Neural progenitor cell (in vitro differentiated cells): ENCODE data around the gene RUSF1. TPM values are rescaled to one million over a fixed set of nuclear protein-coding genes. Genes with fewer than 3 reads are reported as not detected.
A peak's percentile ranks its signal among the peaks of the same experiment; 100 is the strongest.
"Not testable (repeated sequence)": the region's sequence is repeated elsewhere in the genome, so short reads cannot be mapped to it uniquely, and the experiment has no call there.

ENCODE experiments used
- DNase-seq: peaks from one replicate; pipeline ENCODE4 v3.0.0-alpha.2; 2016; ENCODE audit warnings: low spot score
- H2AFZ ChIP-seq: fragments of 200-600 bp; sonication (generic); replicated peaks from 2 replicates; pipeline ENCODE4 v1.6.1; 2016; ENCODE audit warnings: antibody characterized with exemption
- H3F3A ChIP-seq: fragments of 200-600 bp; sonication (generic); 2 replicates; pipeline ENCODE4 v1.6.1; 2016; ENCODE audit warnings: antibody characterized with exemption, low read depth
- H3K27ac ChIP-seq: fragments of 200-600 bp; sonication (generic); 2 replicates; pipeline ENCODE4 v1.5.1; 2016; ENCODE audit warnings: mild to moderate bottlenecking
- H3K27me3 ChIP-seq: fragments of 200-600 bp; sonication (generic); 2 replicates; pipeline ENCODE4 v1.6.1; 2016; ENCODE audit warnings: mild to moderate bottlenecking, moderate library complexity
- H3K36me3 ChIP-seq: fragments of 200-600 bp; sonication (generic); 2 replicates; pipeline ENCODE4 v1.5.1; 2016
- H3K4me1 ChIP-seq: fragments of 200-600 bp; sonication (generic); 2 replicates; pipeline ENCODE4 v1.6.1; 2016; ENCODE audit warnings: mixed run types
- H3K4me2 ChIP-seq: fragments of 200-600 bp; sonication (generic); 2 replicates; pipeline ENCODE4 v1.6.1; 2016
- H3K4me3 ChIP-seq: fragments of 200-600 bp; sonication (generic); 2 replicates; pipeline ENCODE4 v1.5.1; 2016
- H3K79me2 ChIP-seq: fragments of 200-600 bp; sonication (generic); 2 replicates; pipeline ENCODE4 v1.6.1; 2016; ENCODE audit warnings: low read depth
- H3K9ac ChIP-seq: fragments of 200-600 bp; sonication (generic); 2 replicates; pipeline ENCODE4 v1.6.1; 2016
- H3K9me3 ChIP-seq: fragments of 200-600 bp; sonication (generic); 2 replicates; pipeline ENCODE4 v1.5.1; 2016; ENCODE audit warnings: low read depth
- H4K20me1 ChIP-seq: fragments of 200-600 bp; sonication (generic); 2 replicates; pipeline ENCODE4 v1.6.1; 2016; ENCODE audit warnings: low read depth
- H3K27ac Mint-ChIP-seq: 3 replicates; pipeline ENCODE4 v1.8.0; 2021; ENCODE audit warnings: mixed read lengths
- H3K27me3 Mint-ChIP-seq: 2 replicates; pipeline ENCODE4 v1.8.0; 2022; ENCODE audit warnings: low read depth, mild to moderate bottlenecking, inconsistent platforms, moderate library complexity, mixed read lengths; ENCODE audit not compliant: insufficient read depth
- H3K36me3 Mint-ChIP-seq: 3 replicates; pipeline ENCODE4 v1.8.0; 2021; ENCODE audit warnings: mixed read lengths
- H3K4me1 Mint-ChIP-seq: 3 replicates; pipeline ENCODE4 v1.8.0; 2021; ENCODE audit warnings: mixed read lengths
- H3K4me3 Mint-ChIP-seq: 3 replicates; pipeline ENCODE4 v1.8.0; 2021; ENCODE audit warnings: mild to moderate bottlenecking, moderate library complexity, mixed read lengths
- H3K9me3 Mint-ChIP-seq: 3 replicates; pipeline ENCODE4 v1.8.0; 2020; ENCODE audit warnings: mixed read lengths
- EZH2 ChIP-seq: fragments of 200-600 bp; sonication (generic); IDR thresholded peaks from 2 replicates; pipeline ENCODE4 v1.6.1; 2017; ENCODE audit warnings: antibody characterized with exemption, mild to moderate bottlenecking, moderate library complexity
- EZH2phosphoT487 ChIP-seq: fragments of 200-600 bp; sonication (generic); IDR thresholded peaks from 2 replicates; pipeline ENCODE4 v1.6.1; 2017; ENCODE audit warnings: antibody characterized with exemption
- total RNA-seq: library from RNA; depleted of rRNA; stranded (reverse); fragments of >200 nt; gene quantifications from 2 replicates; pipeline ENCODE4 v1.2.3, GENCODE V29; 2015; ENCODE audit warnings: low replicate concordance
- TF ChIP-seq, protein P1 (sequence below): fragments of 200-600 bp; sonication (generic); IDR thresholded peaks from 2 replicates; pipeline ENCODE4 v1.5.1; 2017; ENCODE audit warnings: antibody characterized with exemption, mild to moderate bottlenecking

The RUSF1 gene
- total RNA-seq, 1 donor from 2014 or later: 11.5 TPM

DNA sequence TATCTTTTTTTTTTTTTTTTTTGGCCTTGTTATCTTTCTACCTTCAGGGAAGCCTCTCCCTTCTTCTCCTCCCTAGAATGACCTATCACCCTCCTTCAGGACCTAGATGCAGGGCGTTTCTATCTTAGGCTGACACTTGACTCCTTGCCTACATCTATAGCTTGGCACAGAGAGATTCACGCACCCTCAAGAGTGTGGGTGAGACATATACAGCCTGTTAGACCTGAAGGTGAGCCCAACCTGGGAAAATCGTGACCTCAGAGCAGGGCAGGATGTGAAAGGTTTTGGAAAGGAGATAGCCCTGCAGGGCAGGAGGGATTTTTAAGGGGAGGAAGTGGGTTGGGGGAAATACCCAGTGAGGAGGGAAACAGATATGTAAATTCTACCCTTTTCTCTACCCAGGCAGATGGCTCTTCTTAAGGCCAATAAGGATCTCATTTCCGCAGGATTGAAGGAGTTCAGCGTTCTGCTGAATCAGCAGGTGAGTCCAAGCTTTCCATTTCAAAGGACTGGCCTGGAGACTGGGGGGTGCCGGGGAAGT, 19.6 kb upstream of the RUSF1 start, which contains the start of gene AHSP:
AHSP (plus strand) TSS at position 167 of the 541 bp plus-strand sequence; CDS start at position 407, 240 bp downstream.
- H3K4me3 Mint-ChIP-seq: no peak within 1 kb of the TSS
- H3K36me3 Mint-ChIP-seq: no peaks in the 10 kb centered on the region
- peaks cover 52% of the 10 kb centered on the region for H3K27me3 ChIP-seq
- no peak within 1 kb of the TSS for H3K27ac ChIP-seq
- H3K9ac ChIP-seq: no peak within 1 kb of the TSS
- H3F3A ChIP-seq: peaks cover 3% of the 10 kb centered on the region
- H3K9me3 Mint-ChIP-seq: peaks cover 7% of the 10 kb centered on the region
- peak within 1 kb of the TSS; percentile 58 for H3K4me3 ChIP-seq
- no peak within 1 kb of the TSS for H3K27ac Mint-ChIP-seq
- H3K4me2 ChIP-seq: peak within 1 kb of the TSS; percentile 97
- no peaks in the 10 kb centered on the region for H3K9me3 ChIP-seq
- H3K79me2 ChIP-seq: no peaks in the 10 kb centered on the region
- peaks cover 8% of the 10 kb centered on the region for H3K4me1 ChIP-seq
- H3K36me3 ChIP-seq: no peaks in the 10 kb centered on the region
- no peak for DNase-seq
- peaks cover 33% of the 10 kb centered on the region for H3K27me3 Mint-ChIP-seq
- H4K20me1 ChIP-seq: no peaks in the 10 kb centered on the region
- H2AFZ ChIP-seq: peak within 1 kb of the TSS; percentile 99
- TF ChIP-seq EZH2: no peak
- no peak for TF ChIP-seq EZH2phosphoT487
- TF ChIP-seq, protein P1, sequence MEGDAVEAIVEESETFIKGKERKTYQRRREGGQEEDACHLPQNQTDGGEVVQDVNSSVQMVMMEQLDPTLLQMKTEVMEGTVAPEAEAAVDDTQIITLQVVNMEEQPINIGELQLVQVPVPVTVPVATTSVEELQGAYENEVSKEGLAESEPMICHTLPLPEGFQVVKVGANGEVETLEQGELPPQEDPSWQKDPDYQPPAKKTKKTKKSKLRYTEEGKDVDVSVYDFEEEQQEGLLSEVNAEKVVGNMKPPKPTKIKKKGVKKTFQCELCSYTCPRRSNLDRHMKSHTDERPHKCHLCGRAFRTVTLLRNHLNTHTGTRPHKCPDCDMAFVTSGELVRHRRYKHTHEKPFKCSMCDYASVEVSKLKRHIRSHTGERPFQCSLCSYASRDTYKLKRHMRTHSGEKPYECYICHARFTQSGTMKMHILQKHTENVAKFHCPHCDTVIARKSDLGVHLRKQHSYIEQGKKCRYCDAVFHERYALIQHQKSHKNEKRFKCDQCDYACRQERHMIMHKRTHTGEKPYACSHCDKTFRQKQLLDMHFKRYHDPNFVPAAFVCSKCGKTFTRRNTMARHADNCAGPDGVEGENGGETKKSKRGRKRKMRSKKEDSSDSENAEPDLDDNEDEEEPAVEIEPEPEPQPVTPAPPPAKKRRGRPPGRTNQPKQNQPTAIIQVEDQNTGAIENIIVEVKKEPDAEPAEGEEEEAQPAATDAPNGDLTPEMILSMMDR: no peak
- H3K4me1 Mint-ChIP-seq: no peaks in the 10 kb centered on the region

DNA sequence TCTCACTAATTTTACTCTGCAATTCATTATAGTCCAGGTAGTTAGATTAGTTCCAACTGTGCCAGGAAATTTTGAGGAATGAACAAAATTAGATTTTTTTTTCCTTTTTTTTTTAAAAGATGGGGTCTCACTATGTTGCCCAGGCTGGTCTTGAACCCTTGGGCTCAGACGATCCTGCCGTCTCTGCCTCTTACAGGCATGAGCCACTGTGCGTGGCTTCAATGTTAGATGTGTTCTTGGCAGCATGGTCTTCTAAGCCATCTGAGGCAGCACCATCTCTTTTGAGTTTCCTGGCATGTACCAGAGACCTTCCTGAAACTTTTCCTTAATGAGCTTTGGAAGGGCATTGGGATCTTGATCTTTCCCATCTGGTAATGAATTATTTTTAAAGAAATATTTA, 16.9 kb upstream of the RUSF1 start:
- H2AFZ ChIP-seq: no peak overlapping the region
- H3K4me3 Mint-ChIP-seq: no peak overlapping the region
- H3K27me3 ChIP-seq: peaks cover 35% of the 10 kb centered on the region
- peaks cover 7% of the 10 kb centered on the region for H3K9me3 Mint-ChIP-seq
- H3K4me2 ChIP-seq: no peak overlapping the region
- H3F3A ChIP-seq: peaks cover 3% of the 10 kb centered on the region
- peaks cover 33% of the 10 kb centered on the region for H3K27me3 Mint-ChIP-seq
- H3K4me3 ChIP-seq: no peak overlapping the region
- no peaks in the 10 kb centered on the region for H3K36me3 ChIP-seq
- peaks cover 8% of the 10 kb centered on the region for H3K4me1 ChIP-seq
- H3K36me3 Mint-ChIP-seq: no peaks in the 10 kb centered on the region
- no peaks in the 10 kb centered on the region for H3K79me2 ChIP-seq
- no peaks in the 10 kb centered on the region for H3K9me3 ChIP-seq
- H3K4me1 Mint-ChIP-seq: no peaks in the 10 kb centered on the region
- H4K20me1 ChIP-seq: no peaks in the 10 kb centered on the region
- H3K27ac Mint-ChIP-seq: no peak overlapping the region
- TF ChIP-seq EZH2phosphoT487: no peak
- no peak overlapping the region for H3K27ac ChIP-seq
- no peak for DNase-seq
- H3K9ac ChIP-seq: no peak overlapping the region

DNA sequence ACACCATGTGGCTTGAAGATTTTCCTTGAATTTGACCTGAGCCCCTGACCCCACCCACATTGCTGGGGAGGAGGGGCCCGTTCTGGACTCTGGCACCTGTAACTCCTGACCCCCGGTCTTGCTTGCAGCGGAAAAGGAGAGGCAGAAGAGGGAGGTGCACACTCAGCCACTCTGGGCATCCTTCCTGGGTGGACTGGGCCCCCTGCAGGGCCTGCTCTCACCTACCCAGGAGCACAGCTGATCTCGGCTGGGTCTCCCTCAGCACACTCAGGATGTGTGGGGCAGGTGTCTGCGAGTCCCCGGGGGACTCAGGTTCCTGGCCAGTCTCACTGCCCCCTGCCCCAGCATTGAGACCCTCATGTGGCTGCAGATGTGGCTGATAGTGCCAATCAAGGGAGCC, 15.6 kb upstream of the RUSF1 start:
- H3K4me2 ChIP-seq, H3K4me3 ChIP-seq, H3F3A ChIP-seq, H3K4me3 Mint-ChIP-seq, H3K27ac Mint-ChIP-seq, H3K36me3 ChIP-seq, H3K4me1 Mint-ChIP-seq, H2AFZ ChIP-seq, DNase-seq, H3K9me3 Mint-ChIP-seq, H3K9me3 ChIP-seq, H3K4me1 ChIP-seq, H3K27ac ChIP-seq, H3K9ac ChIP-seq, H3K36me3 Mint-ChIP-seq, H3K79me2 ChIP-seq, H4K20me1 ChIP-seq: not testable (repeated sequence)
- H3K27me3 Mint-ChIP-seq: peaks cover 26% of the 10 kb centered on the region
- H3K27me3 ChIP-seq: peaks cover 22% of the 10 kb centered on the region

DNA sequence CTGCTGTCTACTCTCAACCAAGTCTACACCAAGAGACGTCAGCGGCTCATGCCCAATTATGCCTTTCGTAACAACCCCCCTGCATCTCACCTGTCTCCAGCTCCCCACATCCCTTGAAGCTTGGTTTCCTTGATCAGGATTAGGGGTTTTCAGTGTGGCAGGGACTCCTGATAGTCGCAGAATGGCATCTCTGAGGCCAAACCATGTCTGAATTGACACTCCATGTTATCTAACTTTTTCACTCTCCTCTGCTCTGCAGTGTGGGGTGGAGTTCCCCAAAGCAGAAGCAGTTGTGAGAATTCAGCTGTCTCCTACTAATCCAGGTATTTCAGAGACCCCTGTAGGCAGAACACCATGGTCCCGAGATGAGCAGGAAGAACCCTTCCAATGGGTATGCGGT, 13.9 kb upstream of the RUSF1 start:
- H3K27ac Mint-ChIP-seq: no peak overlapping the region

More for the DNA sequence above, 13.9 kb upstream of the RUSF1 start:
- no peaks in the 10 kb centered on the region for H3K79me2 ChIP-seq
- H3K4me1 Mint-ChIP-seq: no peaks in the 10 kb centered on the region
- H3K9me3 ChIP-seq: no peaks in the 10 kb centered on the region
- H3K9me3 Mint-ChIP-seq: no peaks in the 10 kb centered on the region
- no peak overlapping the region for H3K4me2 ChIP-seq
- TF ChIP-seq EZH2phosphoT487: no peak
- TF ChIP-seq, protein P1: no peak
- no peak for TF ChIP-seq EZH2
- H3K4me3 ChIP-seq: no peak overlapping the region
- no peaks in the 10 kb centered on the region for H4K20me1 ChIP-seq
- no peak overlapping the region for H3K27ac ChIP-seq
- H3K4me3 Mint-ChIP-seq: no peak overlapping the region
- H3K36me3 Mint-ChIP-seq: no peaks in the 10 kb centered on the region
- H2AFZ ChIP-seq: no peak overlapping the region
- no peaks in the 10 kb centered on the region for H3F3A ChIP-seq
- peaks cover 5% of the 10 kb centered on the region for H3K27me3 ChIP-seq
- no peak for DNase-seq
- no peaks in the 10 kb centered on the region for H3K36me3 ChIP-seq
- H3K27me3 Mint-ChIP-seq: peaks cover 12% of the 10 kb centered on the region
- H3K9ac ChIP-seq: no peak overlapping the region
- no peaks in the 10 kb centered on the region for H3K4me1 ChIP-seq
